Mesothelial cell of epicardium (in vitro differentiated cells): ENCODE measurements around the gene VSX2. TPM values are rescaled to one million over a fixed set of nuclear protein-coding genes. Genes with fewer than 3 reads are reported as not detected.

Source experiments
- DNase-seq, 2 experiments: peaks; one replicate each; pipeline ENCODE4 v3.0.0; 2021; ENCODE audit warnings: low spot score in 2 of 2; ENCODE audit not compliant: unreplicated experiment in 2 of 2
- H3K27ac Mint-ChIP-seq: 2 replicates; pipeline ENCODE4 v1.8.0; 2021; ENCODE audit warnings: mixed read lengths
- H3K27me3 Mint-ChIP-seq: 2 replicates; pipeline ENCODE4 v1.8.0; 2021; ENCODE audit warnings: low read depth, mixed read lengths
- H3K36me3 Mint-ChIP-seq: 2 replicates; pipeline ENCODE4 v1.8.0; 2021; ENCODE audit warnings: mixed read lengths
- H3K4me1 Mint-ChIP-seq: 2 replicates; pipeline ENCODE4 v1.8.0; 2021; ENCODE audit warnings: mixed read lengths
- H3K4me3 Mint-ChIP-seq: 2 replicates; pipeline ENCODE4 v1.8.0; 2021; ENCODE audit warnings: mild to moderate bottlenecking, moderate library complexity, mixed read lengths
- H3K9me3 Mint-ChIP-seq: 2 replicates; pipeline ENCODE4 v1.8.0; 2021; ENCODE audit warnings: mixed read lengths
- total RNA-seq: library from RNA; stranded (reverse); gene quantifications from 3 replicates; pipeline ENCODE4 v1.2.1, GENCODE V29; 2021
- TF ChIP-seq, protein P1 (sequence below): fragments of 200-600 bp; sonication (generic); IDR thresholded peaks from one replicate; pipeline ENCODE4 v1.5.0; 2021; ENCODE audit warnings: antibody characterized with exemption; ENCODE audit not compliant: unreplicated experiment

Gene VSX2
- total RNA-seq, 1 donor from 2014 or later = not detected

DNA sequence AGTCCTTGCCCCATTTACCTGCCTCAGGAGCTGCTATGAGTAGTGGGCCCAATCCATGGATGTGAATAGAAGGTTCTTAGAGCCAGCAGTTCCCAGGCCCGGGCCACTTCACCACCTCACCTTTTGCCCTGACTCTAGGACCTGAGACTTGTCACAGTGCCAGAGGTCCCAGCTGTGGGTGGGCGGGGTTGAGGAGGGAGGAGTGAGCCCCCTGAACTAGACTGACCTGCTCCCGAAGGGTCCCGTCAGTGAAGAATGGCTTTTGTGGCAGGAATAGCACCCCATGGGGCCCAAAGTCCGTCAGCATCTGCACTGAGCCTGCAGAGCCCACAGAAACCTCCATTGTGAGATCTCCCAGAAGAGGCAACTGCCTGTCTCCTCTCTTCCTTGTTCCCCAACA is 50.6 kb downstream of the VSX2 start:
- no peaks in the 10 kb centered on the region for H3K9me3 Mint-ChIP-seq
- no peaks in the 10 kb centered on the region for H3K4me1 Mint-ChIP-seq
- TF ChIP-seq, protein P1, sequence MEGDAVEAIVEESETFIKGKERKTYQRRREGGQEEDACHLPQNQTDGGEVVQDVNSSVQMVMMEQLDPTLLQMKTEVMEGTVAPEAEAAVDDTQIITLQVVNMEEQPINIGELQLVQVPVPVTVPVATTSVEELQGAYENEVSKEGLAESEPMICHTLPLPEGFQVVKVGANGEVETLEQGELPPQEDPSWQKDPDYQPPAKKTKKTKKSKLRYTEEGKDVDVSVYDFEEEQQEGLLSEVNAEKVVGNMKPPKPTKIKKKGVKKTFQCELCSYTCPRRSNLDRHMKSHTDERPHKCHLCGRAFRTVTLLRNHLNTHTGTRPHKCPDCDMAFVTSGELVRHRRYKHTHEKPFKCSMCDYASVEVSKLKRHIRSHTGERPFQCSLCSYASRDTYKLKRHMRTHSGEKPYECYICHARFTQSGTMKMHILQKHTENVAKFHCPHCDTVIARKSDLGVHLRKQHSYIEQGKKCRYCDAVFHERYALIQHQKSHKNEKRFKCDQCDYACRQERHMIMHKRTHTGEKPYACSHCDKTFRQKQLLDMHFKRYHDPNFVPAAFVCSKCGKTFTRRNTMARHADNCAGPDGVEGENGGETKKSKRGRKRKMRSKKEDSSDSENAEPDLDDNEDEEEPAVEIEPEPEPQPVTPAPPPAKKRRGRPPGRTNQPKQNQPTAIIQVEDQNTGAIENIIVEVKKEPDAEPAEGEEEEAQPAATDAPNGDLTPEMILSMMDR = no peak
- no peak overlapping the region for H3K4me3 Mint-ChIP-seq
- H3K36me3 Mint-ChIP-seq = peaks cover 25% of the 10 kb centered on the region
- no peaks in the 10 kb centered on the region for H3K27me3 Mint-ChIP-seq
- no peak overlapping the region for H3K27ac Mint-ChIP-seq
- no peak for DNase-seq

DNA sequence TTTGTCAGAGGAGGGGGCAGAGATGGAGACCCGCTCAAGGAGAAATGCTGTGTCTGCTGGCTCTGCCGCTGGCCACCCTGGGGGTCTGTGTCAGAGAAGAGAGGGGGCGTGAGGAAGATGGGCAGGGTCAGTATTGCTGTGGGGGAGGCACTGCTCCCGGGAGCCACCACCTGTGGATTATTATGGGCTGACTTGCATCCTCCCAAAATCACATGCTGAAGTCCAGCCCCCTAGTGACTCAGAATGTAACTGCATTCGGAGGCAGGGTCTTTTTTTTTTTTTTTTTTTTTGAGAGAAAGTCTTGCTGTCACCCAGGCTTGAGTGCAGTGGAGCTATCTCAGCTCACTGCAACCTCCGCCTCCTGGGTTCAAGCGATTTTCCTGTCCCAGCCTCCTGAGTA is 51.2 kb downstream of the VSX2 start:
- H3K4me1 Mint-ChIP-seq = no peaks in the 10 kb centered on the region
- no peaks in the 10 kb centered on the region for H3K27me3 Mint-ChIP-seq
- no peak overlapping the region for H3K4me3 Mint-ChIP-seq
- no peaks in the 10 kb centered on the region for H3K9me3 Mint-ChIP-seq
- H3K36me3 Mint-ChIP-seq = peaks cover 24% of the 10 kb centered on the region
- H3K27ac Mint-ChIP-seq = no peak overlapping the region
- no peak for DNase-seq
- TF ChIP-seq, protein P1 = peak; percentile 81

DNA sequence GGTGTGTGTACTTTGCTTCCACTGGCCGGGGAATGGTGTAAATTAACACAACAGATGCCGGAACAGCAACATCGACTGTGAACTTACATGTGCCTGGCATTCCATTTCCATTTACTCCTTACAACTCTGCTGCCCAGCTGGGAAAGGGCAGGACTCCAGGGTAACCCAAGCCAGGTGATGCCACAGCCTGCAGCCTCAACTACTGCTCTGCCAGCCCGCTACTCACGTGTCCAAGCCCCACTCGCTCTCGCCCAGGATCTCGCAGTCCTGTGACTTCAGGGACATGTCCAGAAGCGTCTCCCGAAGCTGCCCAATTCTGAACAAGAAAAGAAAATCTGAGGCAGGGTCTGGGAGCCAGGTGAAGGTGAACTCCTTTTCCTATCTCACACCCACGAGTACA is 52.8 kb downstream of the VSX2 start:
- no peak for DNase-seq
- Mint-ChIP-seq H3K27ac (no peak overlapping the region), H3K4me3 (no peak overlapping the region), H3K4me1 (no peaks in the 10 kb centered on the region), H3K36me3 (peaks cover 14% of the 10 kb centered on the region), H3K27me3 (no peaks in the 10 kb centered on the region), H3K9me3 (no peaks in the 10 kb centered on the region)
- TF ChIP-seq, protein P1 = no peak

DNA sequence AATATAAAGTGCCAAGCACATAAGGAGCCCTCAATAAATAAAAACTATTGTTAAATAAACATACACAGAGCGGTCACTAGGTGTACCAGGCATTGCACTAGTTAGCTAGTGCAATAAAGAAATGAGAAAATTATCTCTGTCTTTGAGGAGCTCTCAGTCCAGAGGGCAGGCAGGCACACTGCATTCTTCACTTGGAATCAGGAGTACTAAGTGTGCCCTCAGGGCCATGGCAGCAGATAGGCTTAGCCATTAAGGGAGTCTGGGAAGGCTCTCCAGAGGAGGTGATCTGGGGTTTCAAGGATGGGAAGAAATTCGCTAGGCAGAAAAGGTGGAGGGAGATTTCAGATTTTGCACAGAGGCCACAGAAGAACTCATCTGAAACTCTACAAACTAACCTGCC is 54.4 kb downstream of the VSX2 start:
- Mint-ChIP-seq H3K9me3 (no peaks in the 10 kb centered on the region), H3K27ac (no peak overlapping the region), H3K36me3 (peaks cover 16% of the 10 kb centered on the region), H3K4me3 (no peak overlapping the region), H3K27me3 (no peaks in the 10 kb centered on the region), H3K4me1 (no peaks in the 10 kb centered on the region)
- TF ChIP-seq, protein P1 = no peak
- no peak for DNase-seq

DNA sequence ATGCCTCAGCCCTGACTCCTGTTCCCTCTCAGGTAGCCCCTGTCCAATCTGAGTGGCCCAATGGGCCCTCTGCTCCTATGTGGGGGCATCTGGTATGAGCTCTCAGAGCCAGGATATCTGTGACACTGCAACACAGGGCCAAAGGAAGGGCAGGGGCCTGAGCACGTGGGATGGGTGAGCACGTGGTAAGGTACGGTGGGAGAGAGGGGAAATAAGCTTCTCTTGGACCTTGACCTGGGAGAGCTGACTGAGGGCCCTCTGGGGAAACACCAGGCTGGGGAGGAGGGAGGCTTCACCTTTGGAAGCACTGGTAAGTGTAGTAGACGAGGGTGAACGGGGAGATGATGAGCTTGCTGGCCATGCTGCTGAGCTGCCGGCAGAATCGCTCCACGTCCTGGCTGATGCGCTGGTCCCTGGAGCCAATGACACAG is 56.8 kb downstream of the VSX2 start:
- TF ChIP-seq, protein P1 = no peak
- DNase-seq = no peak
- Mint-ChIP-seq H3K36me3 (peaks cover 21% of the 10 kb centered on the region), H3K9me3 (no peaks in the 10 kb centered on the region), H3K4me1 (peaks cover under 1% of the 10 kb centered on the region), H3K27me3 (no peaks in the 10 kb centered on the region), H3K4me3 (no peak overlapping the region), H3K27ac (no peak overlapping the region)

DNA sequence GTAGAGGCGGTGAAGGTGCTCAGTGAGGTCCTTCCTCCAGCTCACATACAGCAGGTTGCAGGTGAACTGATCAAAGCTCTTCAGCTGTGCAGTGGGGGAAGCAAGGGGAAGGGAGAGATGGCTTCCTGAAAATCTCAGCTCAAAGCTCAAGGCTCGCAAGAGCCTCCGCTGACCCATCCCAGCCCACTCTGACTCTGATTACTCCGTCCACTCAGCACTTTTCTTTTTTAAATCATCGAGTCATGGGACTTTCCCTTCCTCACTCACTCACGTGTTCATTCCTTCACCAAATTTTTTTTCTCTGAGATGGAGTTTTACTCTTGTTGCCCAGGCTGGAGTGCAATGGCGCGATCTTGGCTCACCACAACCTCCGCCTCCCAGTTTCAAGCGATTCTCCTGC is 58.7 kb downstream of the VSX2 start:
- Mint-ChIP-seq H3K4me1 (peaks cover 10% of the 10 kb centered on the region), H3K4me3 (no peak overlapping the region), H3K9me3 (no peaks in the 10 kb centered on the region), H3K27me3 (no peaks in the 10 kb centered on the region), H3K27ac (no peak overlapping the region), H3K36me3 (peaks cover 13% of the 10 kb centered on the region)
- TF ChIP-seq, protein P1 = no peak
- DNase-seq = no peak
